GM12878 (cell line): ENCODE measurements around the gene CCDC88A. TPM values are rescaled to one million over a fixed set of nuclear protein-coding genes. Genes with fewer than 3 reads are reported as not detected.

ENCODE experiments used
- ATAC-seq: fragments of 200-7000 bp; cut with Tn5 transposase; 3 replicates; pipeline ENCODE4 v1.9.1; 2020; ENCODE audit warnings: mild to moderate bottlenecking, moderate library complexity
- BruUV-seq: library from RNA; stranded (reverse); fragments of 400-500 nt; replicated peaks from 2 replicates; lab custom pipeline; 2021; lab: Mats Ljungman, UMichigan
- CTCF ChIA-PET: fragments of 300-600 bp; sonication (Branson Sonifier 250); formaldehyde crosslinking; extraction: SDS; loops from one replicate; lab custom pipeline; 2021; ENCODE audit warnings: inconsistent platforms; lab: Yijun Ruan, JAX
- POLR2A ChIA-PET: fragments of 350-600 bp; formaldehyde crosslinking; extraction: SDS; loops from one replicate; lab custom pipeline; 2021; ENCODE audit warnings: inconsistent platforms; lab: Charles Lee
- RAD21 ChIA-PET: fragments of 300-600 bp; sonication (Branson Sonifier 250); formaldehyde crosslinking; loops from one replicate; lab custom pipeline; 2023; ENCODE audit warnings: antibody characterized with exemption; ENCODE audit not compliant: unreplicated experiment; lab: Charles Lee
- SMC1A ChIA-PET: fragments of 300-600 bp; sonication (Branson Sonifier 250); formaldehyde crosslinking; loops from one replicate; lab custom pipeline; 2023; ENCODE audit not compliant: unreplicated experiment, uncharacterized antibody; lab: Charles Lee
- DNase-seq: peaks from one replicate; pipeline ENCODE4 v3.0.0-alpha.2; 2011; ENCODE audit warnings: low read depth, low spot score
- FAIRE-seq: peaks from 3 replicates; lab custom pipeline; 2011; peaks lifted over from hg19 to GRCh38; lab: Jason Lieb, UNC
- H2AFZ ChIP-seq: 2 replicates; pipeline ENCODE4 v1.6.0; 2011; ENCODE audit warnings: low read depth, low read length, control low read depth; ENCODE audit not compliant: control insufficient read depth
- H3K27ac ChIP-seq: 2 replicates; pipeline ENCODE4 v1.5.1; 2011; ENCODE audit warnings: control low read depth; ENCODE audit not compliant: control insufficient read depth, insufficient read depth
- H3K27me3 ChIP-seq, 2 experiments: replicated peaks in 1 of 2; 2 replicates each; pipeline versions ENCODE4 v1.6.0 to v1.6.1; 2011; ENCODE audit warnings: low read length in 1 of 2; ENCODE audit not compliant: control insufficient read depth in 2 of 2, insufficient read depth in 2 of 2
- H3K36me3 ChIP-seq, 2 experiments: 2 replicates each; pipeline ENCODE4 v1.5.1; 2011; ENCODE audit warnings: low read length in 1 of 2; ENCODE audit not compliant: control insufficient read depth in 2 of 2, insufficient read depth in 2 of 2
- H3K4me1 ChIP-seq: 2 replicates; pipeline ENCODE4 v1.6.1; 2011; ENCODE audit warnings: mild to moderate bottlenecking, low read length, moderate library complexity, mixed read lengths; ENCODE audit not compliant: control insufficient read depth, insufficient read depth
- H3K4me2 ChIP-seq: 2 replicates; pipeline ENCODE4 v1.6.0; 2011; ENCODE audit warnings: control low read depth; ENCODE audit not compliant: control insufficient read depth, insufficient read depth
- H3K4me3 ChIP-seq: fragments of 200-600 bp; sonication (generic); 2 replicates; pipeline ENCODE4 v1.5.1; 2016
- H3K79me2 ChIP-seq: 2 replicates; pipeline ENCODE4 v1.6.0; 2011; ENCODE audit warnings: low read length; ENCODE audit not compliant: control insufficient read depth, insufficient read depth
- H3K9ac ChIP-seq: 2 replicates; pipeline ENCODE4 v1.8.0; 2011; ENCODE audit warnings: low read length, control low read depth, mixed read lengths; ENCODE audit not compliant: control insufficient read depth, insufficient read depth
- H3K9me3 ChIP-seq: replicated peaks from 3 replicates; pipeline ENCODE4 v1.5.1; 2011; ENCODE audit warnings: mild to moderate bottlenecking, low read length; ENCODE audit not compliant: control insufficient read depth, insufficient read depth
- H4K20me1 ChIP-seq: 2 replicates; pipeline ENCODE4 v1.6.0; 2011; ENCODE audit not compliant: control insufficient read depth, insufficient read depth
- CUX1 ChIP-seq: IDR thresholded peaks from 2 replicates; pipeline ENCODE4 v1.6.1; 2012; ENCODE audit warnings: improper control_type of control experiment, low read depth, low read length; ENCODE audit not compliant: insufficient replicate concordance
- WGBS: methylation state at CpG from one replicate; pipeline ENCODE4 v1.1.6; 2016; ENCODE audit warnings: low lambda C conversion rate; ENCODE audit not compliant: insufficient replicate concordance, insufficient coverage; ENCODE audit errors: missing lambda C conversion rate; 5-methylcytosine and 5-hydroxymethylcytosine counted together
- in situ Hi-C: fragments of 300-500 bp; cut with MboI; formaldehyde crosslinking; loops from 9 replicates; pipeline ENCODE4 v1.14.3; 2018; ENCODE audit warnings: mixed read lengths
- intact Hi-C: fragments of 100-400 bp; cut with micrococcal nuclease; formaldehyde crosslinking; loops from one replicate; pipeline ENCODE4 v1.14.2; 2022; ENCODE audit not compliant: unreplicated experiment
- polyA plus RNA-seq, 11 experiments: library from polyadenylated mRNA; depleted of rRNA in 4 of 11; unstranded in 6 of 11; stranded (reverse) in 5 of 11; fragments of >200 nt; fragmentation: Nextera tagmentation in 4 of 11; fragmentation: Illumina TruSeq in 1 of 11; extraction: Ambion mirVana in 4 of 11; extraction: Trizol in 1 of 11; gene quantifications; 1 replicate in 1 of 11; 2 replicates in 10 of 11; pipeline versions ENCODE4 v1.2.1 to v1.2.3, GENCODE V29; 2011 to 2016; ENCODE audit warnings: inconsistent platforms in 2 of 11, missing spikeins in 2 of 11, low read depth in 1 of 11
- total RNA-seq, 4 experiments: library from RNA; depleted of rRNA in 3 of 4; stranded (reverse); fragments of >200 nt in 3 of 4; fragmentation: Illumina TruSeq in 1 of 4; extraction: Trizol in 1 of 4; gene quantifications; 2 replicates each; pipeline versions ENCODE4 v1.2.1 to v1.2.3, GENCODE V29; 2013 to 2021

CCDC88A gene
- total and polyA plus RNA-seq, 10 of the 15 experiments (the other 5 are each of a cell fraction or from before 2014, with no cell fraction given), result 1.8 to 71.6 (median 45.9) TPM

DNA sequence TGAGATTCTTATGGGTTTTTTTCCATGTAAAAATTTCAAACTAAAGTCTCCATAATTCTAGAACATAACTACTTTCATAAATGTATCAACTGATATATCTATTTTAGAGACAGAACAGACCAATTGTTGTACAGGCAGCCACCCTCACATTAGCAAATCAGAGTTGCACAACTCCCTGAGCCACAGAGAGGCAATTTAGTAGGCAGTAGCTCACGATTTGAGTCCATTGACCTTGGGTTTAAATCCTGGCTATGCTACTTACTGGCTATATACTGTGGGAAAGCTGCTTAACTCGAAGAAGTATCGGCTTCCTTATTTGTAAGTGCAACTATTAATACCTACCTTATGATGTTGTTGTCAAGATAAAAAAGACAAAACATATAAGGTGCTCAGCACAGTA is 166.8 kb downstream of the CCDC88A start:
- H3K9me3 ChIP-seq, result no peaks in the 10 kb centered on the region
- in situ Hi-C loops, result no loop called here
- DNase-seq (no peak), ATAC-seq (no peak), FAIRE-seq (no peak)
- ChIA-PET RAD21 (no interaction called here), CTCF (interaction anchor here (0.9 kb wide), 1 partner anchor 11 kb away, joined by 3 read pairs; no protein-coding TSS in a partner anchor), POLR2A (interaction anchor here (0.5 kb wide), 1 partner anchor 17 kb away, joined by 3 read pairs; no protein-coding TSS in a partner anchor), SMC1A (interaction anchor here (1.0 to 1.3 kb wide), 2 partner anchors 16 to 38 kb away, joined by 3 read pairs; no protein-coding TSS in a partner anchor)
- BruUV-seq, result no TSS peak
- H3K4me3 ChIP-seq, result no peak overlapping the region
- 97% methylated on average over 3 of the region's 3 CpGs for WGBS
- H3K4me2 ChIP-seq, result no peak overlapping the region
- no peak for TF ChIP-seq CUX1
- H2AFZ ChIP-seq, result no peak overlapping the region
- no peaks in the 10 kb centered on the region for H3K27me3 ChIP-seq
- intact Hi-C loops, result no loop called here
- no peaks in the 10 kb centered on the region for H3K4me1 ChIP-seq
- H3K27ac ChIP-seq, result no peak overlapping the region
- H3K36me3 ChIP-seq, result peaks cover 0 to 27% of the 10 kb centered on the region in 2 experiments; a peak in 3 of 4 replicates
- no peak overlapping the region for H3K9ac ChIP-seq
- H4K20me1 ChIP-seq, result no peaks in the 10 kb centered on the region
- H3K79me2 ChIP-seq, result no peaks in the 10 kb centered on the region
